ENCODE data around the gene LRP1-AS.

Gene LRP1-AS

DNA sequence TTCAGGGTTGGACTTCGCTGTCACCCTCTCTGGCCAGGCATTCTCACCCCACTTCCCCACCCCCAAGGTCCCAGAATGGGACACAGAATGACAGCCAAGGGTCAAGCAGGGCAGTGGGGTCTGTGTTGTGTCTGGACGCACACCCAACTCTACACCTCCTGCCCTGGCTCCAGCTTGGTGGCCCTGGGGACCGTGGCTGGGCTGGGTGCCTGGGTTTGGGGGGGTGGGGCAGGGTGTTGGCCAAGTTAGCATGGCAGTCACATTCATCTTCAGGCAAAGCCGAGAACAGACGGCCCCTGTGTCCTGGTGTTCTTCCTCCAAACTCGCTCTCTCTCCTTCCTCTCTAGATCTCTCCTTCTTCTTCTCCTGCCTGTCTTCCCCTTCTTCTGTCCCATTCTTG, 13.5 kb downstream of the LRP1-AS start:
- H3K4me3 ChIP-seq (ENCODE audit: low read depth in 1 of 2, low read length in 2 of 2), result no peak overlapping the region
- DNase-seq (no peak), ATAC-seq (ENCODE audit: insufficient read depth, low read depth) (no peak)
- no peaks in the 10 kb centered on the region for H3K79me2 ChIP-seq (ENCODE audit: insufficient read depth, low read length)
- no peak overlapping the region for H3K27ac ChIP-seq (ENCODE audit: low read length)
- H3K27me3 ChIP-seq (ENCODE audit: insufficient read depth, low read length, poor library complexity), result peaks cover 21% of the 10 kb centered on the region
- no peaks in the 10 kb centered on the region for H3K9me3 ChIP-seq (ENCODE audit: insufficient read depth, low read length, severe bottlenecking)
- no peak overlapping the region for H3K4me2 ChIP-seq (ENCODE audit: insufficient read depth, low read length)
- H4K20me1 ChIP-seq (ENCODE audit: insufficient read depth, low read length), result no peaks in the 10 kb centered on the region
- peaks cover under 1% of the 10 kb centered on the region; the same call in 1 of the 2 replicates for H3K4me1 ChIP-seq (ENCODE audit: insufficient read depth, low read length)
- no peak overlapping the region for H2AFZ ChIP-seq (ENCODE audit: low read depth, low read length)
- H3K9ac ChIP-seq (ENCODE audit: low read depth, low read length), result no peak overlapping the region
- TF ChIP-seq, protein P1, sequence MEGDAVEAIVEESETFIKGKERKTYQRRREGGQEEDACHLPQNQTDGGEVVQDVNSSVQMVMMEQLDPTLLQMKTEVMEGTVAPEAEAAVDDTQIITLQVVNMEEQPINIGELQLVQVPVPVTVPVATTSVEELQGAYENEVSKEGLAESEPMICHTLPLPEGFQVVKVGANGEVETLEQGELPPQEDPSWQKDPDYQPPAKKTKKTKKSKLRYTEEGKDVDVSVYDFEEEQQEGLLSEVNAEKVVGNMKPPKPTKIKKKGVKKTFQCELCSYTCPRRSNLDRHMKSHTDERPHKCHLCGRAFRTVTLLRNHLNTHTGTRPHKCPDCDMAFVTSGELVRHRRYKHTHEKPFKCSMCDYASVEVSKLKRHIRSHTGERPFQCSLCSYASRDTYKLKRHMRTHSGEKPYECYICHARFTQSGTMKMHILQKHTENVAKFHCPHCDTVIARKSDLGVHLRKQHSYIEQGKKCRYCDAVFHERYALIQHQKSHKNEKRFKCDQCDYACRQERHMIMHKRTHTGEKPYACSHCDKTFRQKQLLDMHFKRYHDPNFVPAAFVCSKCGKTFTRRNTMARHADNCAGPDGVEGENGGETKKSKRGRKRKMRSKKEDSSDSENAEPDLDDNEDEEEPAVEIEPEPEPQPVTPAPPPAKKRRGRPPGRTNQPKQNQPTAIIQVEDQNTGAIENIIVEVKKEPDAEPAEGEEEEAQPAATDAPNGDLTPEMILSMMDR (IDR thresholded peaks at IDR 0.05; ENCODE audit: borderline replicate concordance, extremely low read depth, low read length, poor library complexity, severe bottlenecking), result no peak
- no peak for TF ChIP-seq EZH2 (IDR thresholded peaks at IDR 0.05; ENCODE audit: borderline replicate concordance, low read depth, low read length, severe bottlenecking)
- no peaks in the 10 kb centered on the region for H3K36me3 ChIP-seq (ENCODE audit: insufficient read depth, low read length)

DNA sequence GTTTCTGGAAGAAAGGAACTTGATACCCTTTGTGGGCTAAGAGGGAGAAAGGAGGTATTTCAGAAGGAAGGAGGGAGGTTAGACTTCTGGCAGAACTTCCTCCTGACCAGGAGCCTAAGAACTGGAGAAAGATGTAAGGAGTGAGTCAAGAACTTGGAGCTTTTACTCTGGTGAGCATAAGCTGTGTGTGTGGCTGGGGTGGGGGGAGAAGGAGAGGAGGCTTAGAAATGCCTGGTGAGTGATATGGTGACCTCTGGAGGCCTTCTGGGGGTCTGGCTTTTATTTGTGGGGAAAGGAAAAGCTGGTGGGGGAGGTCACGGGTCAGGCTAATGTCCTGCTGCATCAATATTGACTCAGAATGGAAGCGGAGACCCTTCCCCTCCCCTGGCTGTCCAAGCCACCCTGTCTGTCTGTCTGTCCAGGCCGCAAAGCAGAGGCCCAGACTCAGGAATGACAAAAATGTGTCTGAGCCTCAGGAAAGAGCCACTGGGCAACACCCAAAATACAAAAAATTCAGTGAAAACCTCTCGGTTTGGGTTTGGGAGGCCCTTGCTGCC, 14.3 kb downstream of the LRP1-AS start:
- H3K4me3 ChIP-seq (ENCODE audit: low read depth in 1 of 2, low read length in 2 of 2), result no peak overlapping the region
- no peaks in the 10 kb centered on the region for H3K36me3 ChIP-seq (ENCODE audit: insufficient read depth, low read length)
- ATAC-seq (ENCODE audit: insufficient read depth, low read depth) (no peak), DNase-seq (no peak)
- no peak overlapping the region for H3K9ac ChIP-seq (ENCODE audit: low read depth, low read length)
- no peaks in the 10 kb centered on the region for H4K20me1 ChIP-seq (ENCODE audit: insufficient read depth, low read length)
- TF ChIP-seq EZH2 (IDR thresholded peaks at IDR 0.05; ENCODE audit: borderline replicate concordance, low read depth, low read length, severe bottlenecking), result no peak
- TF ChIP-seq, protein P1 (IDR thresholded peaks at IDR 0.05; ENCODE audit: borderline replicate concordance, extremely low read depth, low read length, poor library complexity, severe bottlenecking), result no peak
- peaks cover 21% of the 10 kb centered on the region for H3K27me3 ChIP-seq (ENCODE audit: insufficient read depth, low read length, poor library complexity)
- peaks cover 6% of the 10 kb centered on the region for H3K4me1 ChIP-seq (ENCODE audit: insufficient read depth, low read length)
- H3K79me2 ChIP-seq (ENCODE audit: insufficient read depth, low read length), result no peaks in the 10 kb centered on the region
- H3K27ac ChIP-seq (ENCODE audit: low read length), result no peak overlapping the region
- no peak overlapping the region for H2AFZ ChIP-seq (ENCODE audit: low read depth, low read length)
- H3K9me3 ChIP-seq (ENCODE audit: insufficient read depth, low read length, severe bottlenecking), result no peaks in the 10 kb centered on the region
- H3K4me2 ChIP-seq (ENCODE audit: insufficient read depth, low read length), result no peak overlapping the region

DNA sequence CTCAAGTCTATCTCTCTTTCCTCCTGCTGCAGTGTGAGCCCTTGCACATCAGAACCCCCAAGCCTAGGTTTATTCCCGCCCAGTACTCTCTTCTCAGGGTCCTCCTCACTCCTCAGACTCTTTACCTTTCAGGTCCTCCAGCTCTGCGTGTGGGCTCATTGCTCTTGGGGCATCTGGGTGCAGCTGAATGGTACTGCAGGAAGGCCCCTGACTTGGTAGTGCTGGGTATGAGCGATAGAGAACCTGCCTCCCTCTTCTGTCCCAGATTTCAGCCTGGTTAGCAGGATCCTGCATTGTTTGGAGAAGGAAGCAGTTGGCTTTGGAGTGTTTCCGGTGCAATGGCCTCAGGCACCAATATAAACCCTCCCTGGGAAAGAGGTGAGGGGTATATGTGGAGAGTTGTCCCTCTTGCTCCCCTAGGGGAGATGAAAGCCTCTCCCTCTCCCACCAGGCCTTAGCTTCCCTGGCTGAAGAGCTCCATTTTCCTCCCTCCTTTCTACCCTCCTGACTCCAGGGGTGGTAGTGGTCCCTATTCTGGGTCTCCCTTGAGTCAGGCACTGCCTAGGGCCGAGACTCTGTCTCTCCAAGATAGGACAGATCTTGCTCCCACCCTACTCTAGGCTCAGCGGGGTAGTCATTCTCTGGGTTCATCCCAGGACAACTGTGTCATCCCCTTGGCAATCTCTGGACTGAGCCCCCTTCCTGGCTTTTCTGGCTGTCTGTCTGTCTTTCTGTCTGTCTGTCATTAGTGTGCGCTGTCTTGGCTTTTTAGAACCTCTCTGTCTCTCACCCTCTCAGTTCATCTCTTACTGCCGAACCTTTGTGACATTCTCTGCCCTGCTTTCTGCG, 15.3 kb downstream of the LRP1-AS start:
- no peak overlapping the region for H3K9ac ChIP-seq (ENCODE audit: low read depth, low read length)
- H3K9me3 ChIP-seq (ENCODE audit: insufficient read depth, low read length, severe bottlenecking), result no peaks in the 10 kb centered on the region
- H3K36me3 ChIP-seq (ENCODE audit: insufficient read depth, low read length), result no peaks in the 10 kb centered on the region
- no peak for TF ChIP-seq EZH2 (IDR thresholded peaks at IDR 0.05; ENCODE audit: borderline replicate concordance, low read depth, low read length, severe bottlenecking)
- TF ChIP-seq, protein P1 (IDR thresholded peaks at IDR 0.05; ENCODE audit: borderline replicate concordance, extremely low read depth, low read length, poor library complexity, severe bottlenecking), result no peak
- H3K27me3 ChIP-seq (ENCODE audit: insufficient read depth, low read length, poor library complexity), result peaks cover 31% of the 10 kb centered on the region
- H3K79me2 ChIP-seq (ENCODE audit: insufficient read depth, low read length), result no peaks in the 10 kb centered on the region
- no peak overlapping the region for H3K4me3 ChIP-seq (ENCODE audit: low read depth in 1 of 2, low read length in 2 of 2)
- H3K4me1 ChIP-seq (ENCODE audit: insufficient read depth, low read length), result peaks cover 16% of the 10 kb centered on the region
- no peak overlapping the region for H3K27ac ChIP-seq (ENCODE audit: low read length)
- no peak overlapping the region for H3K4me2 ChIP-seq (ENCODE audit: insufficient read depth, low read length)
- ATAC-seq (ENCODE audit: insufficient read depth, low read depth) (no peak), DNase-seq (no peak)
- H2AFZ ChIP-seq (ENCODE audit: low read depth, low read length), result no peak overlapping the region
- H4K20me1 ChIP-seq (ENCODE audit: insufficient read depth, low read length), result no peaks in the 10 kb centered on the region

All from DND-41 (cell line).